A549 (cell line): Measurements from ENCODE around the gene FXYD7. TPM values are rescaled to one million over a fixed set of nuclear protein-coding genes. Genes with fewer than 3 reads are reported as not detected.
A peak's percentile ranks its signal among the peaks of the same experiment; 100 is the strongest.

Experiments used
- ATAC-seq, 2 experiments: fragments of 200-7000 bp in 1 of 2; fragments of >200 bp in 1 of 2; cut with Nextera tagmentation in 1 of 2; cut with Tn5 transposase in 1 of 2; 3 replicates each; pipeline versions ENCODE4 v1.8.0 to v1.9.1; 2018 to 2020; ENCODE audit warnings: mild to moderate bottlenecking in 1 of 2, moderate library complexity in 1 of 2
- CTCF ChIA-PET: fragments of 300-600 bp; sonication (Branson Sonifier 250); formaldehyde crosslinking; extraction: SDS; loops from one replicate; lab custom pipeline; 2021; ENCODE audit warnings: antibody characterized with exemption, inconsistent platforms; lab: Yijun Ruan, JAX
- POLR2A ChIA-PET: fragments of 350-600 bp; formaldehyde crosslinking; extraction: SDS; loops from one replicate; lab custom pipeline; 2021; ENCODE audit warnings: antibody characterized with exemption, inconsistent platforms; lab: Yijun Ruan, JAX
- DNase-seq, 2 experiments: peaks; one replicate each; pipeline versions ENCODE4 v3.0.0 to v3.0.0-alpha.2; 2011 to 2016; ENCODE audit warnings: low read depth in 1 of 2, low spot score in 1 of 2
- FAIRE-seq: peaks from 2 replicates; lab custom pipeline; 2011; peaks lifted over from hg19 to GRCh38; lab: Jason Lieb, UNC
- H3K27ac ChIP-seq, 2 experiments: fragments of >200 bp; sonication (Bioruptor Twin); formaldehyde crosslinking; 3 replicates each; pipeline ENCODE4 v1.5.1; 2016 to 2017
- H3K4me1 ChIP-seq: fragments of >200 bp; sonication (Bioruptor Twin); formaldehyde crosslinking; 3 replicates; pipeline ENCODE4 v1.6.1; 2016
- H3K4me2 ChIP-seq: fragments of >200 bp; sonication (Bioruptor Twin); formaldehyde crosslinking; 3 replicates; pipeline ENCODE4 v1.6.1; 2016
- H3K4me3 ChIP-seq: fragments of >200 bp; sonication (Bioruptor Twin); formaldehyde crosslinking; 3 replicates; pipeline ENCODE4 v1.5.1; 2016
- H3K9me3 ChIP-seq: fragments of >200 bp; sonication (Bioruptor Twin); formaldehyde crosslinking; 3 replicates; pipeline ENCODE4 v1.6.1; 2016
- ATOH8 ChIP-seq: fragments of 250-450 bp; sonication (Bioruptor Pico); IDR thresholded peaks from 2 replicates; pipeline ENCODE4 v1.5.0; 2020; ENCODE audit warnings: low read depth, mild to moderate bottlenecking, moderate library complexity
- CBX8 ChIP-seq: fragments of 200-600 bp; sonication (generic); IDR thresholded peaks from 2 replicates; pipeline ENCODE4 v1.6.1; 2016
- CHD4 ChIP-seq: fragments of 200-600 bp; sonication (generic); IDR thresholded peaks from 2 replicates; pipeline ENCODE4 v1.6.1; 2016; ENCODE audit warnings: antibody characterized with exemption, mild to moderate bottlenecking, borderline replicate concordance
- EHF ChIP-seq: fragments of 250-450 bp; sonication (Bioruptor Pico); IDR thresholded peaks from 2 replicates; pipeline ENCODE4 v1.5.0; 2020; ENCODE audit warnings: mild to moderate bottlenecking
- ELK1 ChIP-seq: fragments of 150-350 bp; IDR thresholded peaks from 2 replicates; pipeline ENCODE4 v1.6.1; 2014; ENCODE audit warnings: low read depth, mild to moderate bottlenecking, low read length
- FOSB ChIP-seq: fragments of 250-450 bp; sonication (Bioruptor Pico); IDR thresholded peaks from 2 replicates; pipeline ENCODE4 v1.5.0; 2020; ENCODE audit warnings: mild to moderate bottlenecking, moderate library complexity
- FOSL2 ChIP-seq, 2 experiments: fragments of 450-650 bp in 1 of 2; fragments of >200 bp in 1 of 2; sonication (Bioruptor Twin) in 1 of 2; formaldehyde crosslinking; IDR thresholded peaks; 2 replicates each; pipeline versions ENCODE4 v1.5.0 to v1.6.1; 2016 to 2020; ENCODE audit warnings: mild to moderate bottlenecking in 1 of 2, moderate library complexity in 1 of 2
- GATA3 ChIP-seq: IDR thresholded peaks from 2 replicates; pipeline ENCODE4 v1.6.1; 2012; ENCODE audit warnings: borderline replicate concordance
- HEYL ChIP-seq: fragments of 250-450 bp; sonication (Bioruptor Pico); IDR thresholded peaks from 2 replicates; pipeline ENCODE4 v1.8.0; 2021; ENCODE audit warnings: mild to moderate bottlenecking, moderate library complexity
- HOXA7 ChIP-seq: fragments of 250-450 bp; sonication (Bioruptor Pico); IDR thresholded peaks from 2 replicates; pipeline ENCODE4 v1.5.0; 2020; ENCODE audit warnings: mild to moderate bottlenecking, moderate library complexity
- HOXB13 ChIP-seq: fragments of 250-450 bp; sonication (Bioruptor Pico); IDR thresholded peaks from 2 replicates; pipeline ENCODE4 v1.5.0; 2020; ENCODE audit warnings: low read depth, mild to moderate bottlenecking, moderate library complexity
- HOXB5 ChIP-seq: fragments of 250-450 bp; sonication (Bioruptor Pico); IDR thresholded peaks from 2 replicates; pipeline ENCODE4 v1.5.0; 2020; ENCODE audit warnings: mild to moderate bottlenecking, moderate library complexity
- JUN ChIP-seq, 2 experiments: fragments of >200 bp; sonication (Bioruptor Twin); formaldehyde crosslinking; IDR thresholded peaks; 2 replicates in 1 of 2; 3 replicates in 1 of 2; pipeline ENCODE4 v1.6.1; 2016 to 2017
- JUNB ChIP-seq: fragments of >200 bp; sonication (Bioruptor Twin); formaldehyde crosslinking; IDR thresholded peaks from 2 replicates; pipeline ENCODE4 v1.6.1; 2016
- KDM5A ChIP-seq: fragments of 200-600 bp; sonication (generic); IDR thresholded peaks from 2 replicates; pipeline ENCODE4 v1.6.1; 2016; ENCODE audit warnings: antibody characterized with exemption, mild to moderate bottlenecking
- MAFK ChIP-seq: fragments of 450-650 bp; IDR thresholded peaks from 2 replicates; pipeline ENCODE4 v1.6.1; 2014; ENCODE audit not compliant: partially characterized antibody
- MAX ChIP-seq: IDR thresholded peaks from 2 replicates; pipeline ENCODE4 v1.6.1; 2012
- NFE2L2 ChIP-seq: fragments of 150-350 bp; conservative IDR thresholded peaks from 2 replicates; pipeline ENCODE4 v1.6.1; 2014; ENCODE audit warnings: low read length
- NPAS2 ChIP-seq: fragments of 250-450 bp; sonication (Bioruptor Pico); IDR thresholded peaks from 2 replicates; pipeline ENCODE4 v1.8.0; 2022; ENCODE audit warnings: mild to moderate bottlenecking, moderate library complexity, borderline replicate concordance
- NR3C1 ChIP-seq: fragments of >200 bp; sonication (Bioruptor Twin); formaldehyde crosslinking; IDR thresholded peaks from 3 replicates; pipeline ENCODE4 v1.6.1; 2017
- PBX3 ChIP-seq: IDR thresholded peaks from 2 replicates; pipeline ENCODE4 v1.6.1; 2012
- PHF8 ChIP-seq: fragments of 200-600 bp; sonication (generic); IDR thresholded peaks from 2 replicates; pipeline ENCODE4 v1.6.1; 2016; ENCODE audit warnings: low read depth, mild to moderate bottlenecking, antibody characterized with exemption, moderate library complexity, borderline replicate concordance
- POLR2A ChIP-seq: IDR thresholded peaks from 2 replicates; pipeline ENCODE4 v1.6.1; 2012; ENCODE audit warnings: mild to moderate bottlenecking, low read length
- POLR2AphosphoS2 ChIP-seq: conservative IDR thresholded peaks from 2 replicates; pipeline ENCODE4 v1.6.1; 2012; ENCODE audit warnings: low read length, improper control_type of control experiment, inconsistent platforms
- SREBF2 ChIP-seq: fragments of 450-650 bp; IDR thresholded peaks from 2 replicates; pipeline ENCODE4 v1.6.1; 2014; ENCODE audit warnings: mild to moderate bottlenecking, moderate library complexity
- TFCP2L1 ChIP-seq: fragments of 250-450 bp; sonication (Bioruptor Pico); IDR thresholded peaks from 2 replicates; pipeline ENCODE4 v1.5.0; 2021; ENCODE audit warnings: mild to moderate bottlenecking
- TP53 ChIP-seq: fragments of 250-450 bp; sonication (Bioruptor Pico); IDR thresholded peaks from 2 replicates; pipeline ENCODE4 v1.5.0; 2021; ENCODE audit warnings: mild to moderate bottlenecking, moderate library complexity
- ZNF302 ChIP-seq: fragments of 250-450 bp; sonication (Bioruptor Pico); IDR thresholded peaks from 2 replicates; pipeline ENCODE4 v1.9.0; 2021; ENCODE audit warnings: inconsistent platforms, mild to moderate bottlenecking, moderate library complexity
- WGBS: methylation state at CpG from one replicate; pipeline ENCODE4 v1.1.6; 2017; ENCODE audit errors: missing lambda C conversion rate; 5-methylcytosine and 5-hydroxymethylcytosine counted together
- polyA plus RNA-seq, 4 experiments: library from polyadenylated mRNA; depleted of rRNA in 3 of 4; stranded (reverse); fragments of >200 nt; fragmentation: RNase III in 1 of 4; extraction: RNeasy Plus Mini Kit Qiagen cat#74134 plus additional on column Dnase treatment in 1 of 4; gene quantifications; 2 replicates in 3 of 4; 3 replicates in 1 of 4; pipeline ENCODE4 v1.2.3, GENCODE V29; 2011 to 2017
- TF ChIP-seq, protein P1 (sequence below): IDR thresholded peaks from 2 replicates; pipeline ENCODE4 v1.6.1; 2012; ENCODE audit warnings: low read depth, borderline replicate concordance
- TF ChIP-seq, protein P2 (sequence below): fragments of 450-650 bp; IDR thresholded peaks from 2 replicates; pipeline ENCODE4 v1.6.1; 2014; ENCODE audit warnings: antibody characterized with exemption
- TF ChIP-seq, protein P3 (sequence below): fragments of 200-600 bp; sonication (generic); IDR thresholded peaks from 2 replicates; pipeline ENCODE4 v1.6.1; 2016; ENCODE audit warnings: antibody characterized with exemption, mild to moderate bottlenecking, moderate library complexity

Gene FXYD7
- polyA plus RNA-seq, 2 of the 4 experiments (the other 2 are of a cell fraction), result not detected

DNA sequence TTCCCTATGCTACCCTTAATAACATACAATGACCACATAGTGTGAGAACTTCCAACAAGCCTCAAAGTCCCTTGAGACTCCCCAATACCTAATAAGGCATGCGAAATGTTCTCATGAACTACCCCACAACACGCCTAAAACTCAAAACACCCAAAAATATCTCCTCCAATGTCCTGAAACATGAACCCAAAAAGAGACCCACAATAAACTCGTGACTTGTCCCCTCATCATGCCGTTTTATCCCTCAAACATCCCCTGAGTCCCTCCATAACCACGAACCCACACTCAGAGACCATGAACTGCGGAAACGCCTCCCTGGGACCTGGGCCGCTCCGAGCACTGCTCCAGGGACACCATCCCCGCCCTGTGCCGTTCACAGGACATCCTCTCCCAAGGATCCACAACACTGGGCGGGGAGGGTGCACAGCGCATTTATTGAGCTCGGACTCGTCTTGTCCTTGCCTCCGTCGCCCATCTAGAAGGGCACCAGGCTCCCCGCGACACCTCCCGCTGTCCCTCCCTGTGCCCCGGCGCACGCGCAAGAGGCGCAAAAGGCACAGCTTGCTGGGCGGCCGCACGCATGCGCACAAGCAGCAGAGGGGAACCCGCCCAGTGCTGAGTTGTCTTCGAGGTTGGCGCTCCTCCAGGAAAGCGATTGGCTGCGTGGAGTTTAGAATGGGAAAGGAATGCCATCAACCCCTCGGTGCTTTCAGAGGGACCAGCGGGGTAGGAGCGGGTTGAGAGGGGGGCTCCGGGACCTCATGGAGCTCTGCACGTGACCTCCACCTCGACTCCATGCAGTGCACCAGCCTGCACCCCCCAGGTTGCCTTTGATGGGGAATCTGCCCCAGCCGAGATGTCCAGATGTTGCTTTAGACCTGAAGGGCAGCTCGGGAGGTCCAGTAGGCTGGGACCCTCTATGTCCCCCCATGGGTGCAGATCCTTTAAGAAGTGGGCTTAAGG, 18.7 kb upstream of the FXYD7 start:
- Histone ChIP-seq H3K4me3 (peak overlapping the region; percentile 46), H3K4me1 (peaks cover 22% of the 10 kb centered on the region), H3K27ac (peak overlapping the region; percentile 75 to 83), H3K4me2 (peak overlapping the region; percentile 91), H3K9me3 (no peaks in the 10 kb centered on the region)
- ChIA-PET POLR2A (interaction anchor here (0.6 to 1.3 kb wide), 5 partner anchors 8 to 1281 kb away, joined by 3 to 9 read pairs (median 6); no protein-coding TSS in a partner anchor), CTCF (interaction anchor here (0.7 to 7.6 kb wide), 16 partner anchors 8 to 386 kb away, joined by 3 to 145 read pairs (median 4); partner anchors contain the start of genes FXYD1, FXYD3 and LGI4)
- peak; percentile 95 to 100 for DNase-seq
- FAIRE-seq, result peak; percentile 99
- ATAC-seq, result peak; percentile 82 to 96
- WGBS, result 17% methylated on average over 41 of the region's 42 CpGs
- TF ChIP-seq MAFK (peak; percentile 45), NPAS2 (CRISPR knock-in tag) (no peak), HEYL (CRISPR knock-in tag) (no peak), ATOH8 (no peak), JUN (IDR thresholded peaks at IDR 0.05) (peak in 1 of 2 experiments; percentile 51; a peak in 2 of 5 replicates), ZNF302 (CRISPR knock-in tag) (no peak), NR3C1 (no peak), CBX8 (no peak), TP53 (CRISPR knock-in tag) (0 out of 2 replicates have a peak, but pooled peaks have one; percentile 34), FOSB (CRISPR knock-in tag) (no peak), POLR2AphosphoS2 (no peak), JUNB (no peak), FOSL2 (IDR thresholded peaks at IDR 0.05) (no peak), FOSL2 (CRISPR knock-in tag; IDR thresholded peaks at IDR 0.05) (no peak), KDM5A (no peak), EHF (CRISPR knock-in tag) (no peak), HOXB5 (CRISPR knock-in tag) (no peak), GATA3 (no peak), PHF8 (peak; percentile 50; the same call in 1 of the 2 replicates), HOXB13 (CRISPR knock-in tag) (no peak), ELK1 (no peak), CHD4 (no peak), POLR2A (peak; percentile 99), MAX (peak; percentile 97), SREBF2 (no peak), NFE2L2 (no peak), HOXA7 (CRISPR knock-in tag) (no peak), TFCP2L1 (CRISPR knock-in tag) (no peak), PBX3 (no peak)
- TF ChIP-seq, protein P1, sequence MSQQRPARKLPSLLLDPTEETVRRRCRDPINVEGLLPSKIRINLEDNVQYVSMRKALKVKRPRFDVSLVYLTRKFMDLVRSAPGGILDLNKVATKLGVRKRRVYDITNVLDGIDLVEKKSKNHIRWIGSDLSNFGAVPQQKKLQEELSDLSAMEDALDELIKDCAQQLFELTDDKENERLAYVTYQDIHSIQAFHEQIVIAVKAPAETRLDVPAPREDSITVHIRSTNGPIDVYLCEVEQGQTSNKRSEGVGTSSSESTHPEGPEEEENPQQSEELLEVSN, result peak; percentile 99
- TF ChIP-seq, protein P2, sequence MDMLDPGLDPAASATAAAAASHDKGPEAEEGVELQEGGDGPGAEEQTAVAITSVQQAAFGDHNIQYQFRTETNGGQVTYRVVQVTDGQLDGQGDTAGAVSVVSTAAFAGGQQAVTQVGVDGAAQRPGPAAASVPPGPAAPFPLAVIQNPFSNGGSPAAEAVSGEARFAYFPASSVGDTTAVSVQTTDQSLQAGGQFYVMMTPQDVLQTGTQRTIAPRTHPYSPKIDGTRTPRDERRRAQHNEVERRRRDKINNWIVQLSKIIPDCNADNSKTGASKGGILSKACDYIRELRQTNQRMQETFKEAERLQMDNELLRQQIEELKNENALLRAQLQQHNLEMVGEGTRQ, result peak; percentile 66
- TF ChIP-seq, protein P3, sequence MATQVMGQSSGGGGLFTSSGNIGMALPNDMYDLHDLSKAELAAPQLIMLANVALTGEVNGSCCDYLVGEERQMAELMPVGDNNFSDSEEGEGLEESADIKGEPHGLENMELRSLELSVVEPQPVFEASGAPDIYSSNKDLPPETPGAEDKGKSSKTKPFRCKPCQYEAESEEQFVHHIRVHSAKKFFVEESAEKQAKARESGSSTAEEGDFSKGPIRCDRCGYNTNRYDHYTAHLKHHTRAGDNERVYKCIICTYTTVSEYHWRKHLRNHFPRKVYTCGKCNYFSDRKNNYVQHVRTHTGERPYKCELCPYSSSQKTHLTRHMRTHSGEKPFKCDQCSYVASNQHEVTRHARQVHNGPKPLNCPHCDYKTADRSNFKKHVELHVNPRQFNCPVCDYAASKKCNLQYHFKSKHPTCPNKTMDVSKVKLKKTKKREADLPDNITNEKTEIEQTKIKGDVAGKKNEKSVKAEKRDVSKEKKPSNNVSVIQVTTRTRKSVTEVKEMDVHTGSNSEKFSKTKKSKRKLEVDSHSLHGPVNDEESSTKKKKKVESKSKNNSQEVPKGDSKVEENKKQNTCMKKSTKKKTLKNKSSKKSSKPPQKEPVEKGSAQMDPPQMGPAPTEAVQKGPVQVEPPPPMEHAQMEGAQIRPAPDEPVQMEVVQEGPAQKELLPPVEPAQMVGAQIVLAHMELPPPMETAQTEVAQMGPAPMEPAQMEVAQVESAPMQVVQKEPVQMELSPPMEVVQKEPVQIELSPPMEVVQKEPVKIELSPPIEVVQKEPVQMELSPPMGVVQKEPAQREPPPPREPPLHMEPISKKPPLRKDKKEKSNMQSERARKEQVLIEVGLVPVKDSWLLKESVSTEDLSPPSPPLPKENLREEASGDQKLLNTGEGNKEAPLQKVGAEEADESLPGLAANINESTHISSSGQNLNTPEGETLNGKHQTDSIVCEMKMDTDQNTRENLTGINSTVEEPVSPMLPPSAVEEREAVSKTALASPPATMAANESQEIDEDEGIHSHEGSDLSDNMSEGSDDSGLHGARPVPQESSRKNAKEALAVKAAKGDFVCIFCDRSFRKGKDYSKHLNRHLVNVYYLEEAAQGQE, result no peak
